Stomach (tissue), 4 donors: ENCODE data around the gene SNTG2.

Experiments used
- CTCF ChIP-seq, 7 experiments: fragments of 450-650 bp in 4 of 7; fragments of 200-600 bp in 3 of 7; sonication (generic) in 3 of 7; IDR thresholded peaks; one replicate each; pipeline ENCODE4 v1.5.1; 2016 to 2019; ENCODE audit warnings: antibody characterized with exemption in 7 of 7, control low read depth in 2 of 7, mild to moderate bottlenecking in 1 of 7
- POLR2A ChIP-seq, 4 donors: fragments of 450-650 bp; IDR thresholded peaks; one replicate each; pipeline ENCODE4 v1.6.1; 2016; ENCODE audit warnings: antibody characterized with exemption in 4 of 4, control low read depth in 2 of 4, mild to moderate bottlenecking in 1 of 4, moderate library complexity in 1 of 4
- POLR2AphosphoS5 ChIP-seq, 3 donors: sonication (generic); formaldehyde crosslinking; IDR thresholded peaks; one replicate each; pipeline ENCODE4 v1.6.1; 2016; ENCODE audit warnings: antibody characterized with exemption in 3 of 3

- TF ChIP-seq POLR2A (IDR thresholded peaks at IDR 0.05) (no peak), CTCF (IDR thresholded peaks at IDR 0.05) (no peak), POLR2AphosphoS5 (IDR thresholded peaks at IDR 0.05) (no peak)
Observed at GRCh38 chr2:926259-926793, 24.3 kb upstream of the SNTG2 start.
